Activated CD8-positive, alpha-beta memory T cell treated with anti-CD3 and anti-CD28 coated beads, Interleukin-2, amount 10 ng/mL, durations not matched to agents 7 days and 5 days (primary cell): Measurements from ENCODE around the gene CDH4. TPM values are rescaled to one million over a fixed set of nuclear protein-coding genes. Genes with fewer than 3 reads are reported as not detected.

Source experiments
- ATAC-seq: fragments of 150-1000 bp; cut with Tn5 transposase; one replicate; pipeline ENCODE4 v1.10.0; 2021; ENCODE audit warnings: moderate library complexity
- CTCF ChIA-PET: fragments of 350-600 bp; sonication (Branson Sonifier 250); formaldehyde crosslinking; loops from one replicate; lab custom pipeline; 2021; ENCODE audit warnings: antibody characterized with exemption; lab: Charles Lee
- DNase-seq: peaks from one replicate; pipeline ENCODE4 v3.0.0-alpha.2; 2020
- H3K27ac Mint-ChIP-seq: one replicate; pipeline ENCODE4 v1.8.0; 2021; ENCODE audit warnings: mild to moderate bottlenecking, mixed read lengths
- H3K27me3 Mint-ChIP-seq: one replicate; pipeline ENCODE4 v1.8.0; 2021; ENCODE audit warnings: mixed read lengths
- H3K36me3 Mint-ChIP-seq: one replicate; pipeline ENCODE4 v1.8.0; 2021; ENCODE audit warnings: mild to moderate bottlenecking, mixed read lengths
- H3K4me1 Mint-ChIP-seq: one replicate; pipeline ENCODE4 v1.8.0; 2021; ENCODE audit warnings: mixed read lengths
- H3K4me3 Mint-ChIP-seq: one replicate; pipeline ENCODE4 v1.8.0; 2021; ENCODE audit warnings: mild to moderate bottlenecking, moderate library complexity, mixed read lengths
- H3K9me3 Mint-ChIP-seq: one replicate; pipeline ENCODE4 v1.8.0; 2022; ENCODE audit warnings: low read depth, mixed read lengths
- total RNA-seq, 2 experiments: library from RNA; stranded (reverse); gene quantifications; one replicate each; pipeline ENCODE4 v1.2.3, GENCODE V29; 2021

CDH4 gene
- total RNA-seq, 2 experiments from 2014 or later = 0.02 TPM; not detected in 1

DNA sequence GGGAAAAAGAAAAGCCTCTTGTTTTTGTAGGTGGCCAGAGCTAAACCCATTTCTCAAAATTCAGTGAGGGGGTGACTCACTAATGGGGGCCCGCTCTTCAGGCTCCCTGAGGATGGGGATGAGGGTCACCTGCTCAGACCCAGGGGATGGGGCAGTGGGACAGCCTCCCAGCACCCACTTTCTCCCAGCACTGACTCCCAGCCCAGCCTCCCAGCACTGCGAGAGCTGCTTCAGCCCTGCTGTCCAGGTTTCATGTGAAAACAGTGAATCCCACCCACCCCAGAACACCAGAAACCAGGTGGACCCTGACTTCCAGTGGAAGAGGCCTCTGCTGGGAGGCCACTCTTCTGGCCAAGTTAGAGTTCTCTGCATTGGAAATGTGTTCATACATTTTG, 362.6 kb downstream of the CDH4 start:
- no peaks in the 10 kb centered on the region for H3K4me1 Mint-ChIP-seq

DNA sequence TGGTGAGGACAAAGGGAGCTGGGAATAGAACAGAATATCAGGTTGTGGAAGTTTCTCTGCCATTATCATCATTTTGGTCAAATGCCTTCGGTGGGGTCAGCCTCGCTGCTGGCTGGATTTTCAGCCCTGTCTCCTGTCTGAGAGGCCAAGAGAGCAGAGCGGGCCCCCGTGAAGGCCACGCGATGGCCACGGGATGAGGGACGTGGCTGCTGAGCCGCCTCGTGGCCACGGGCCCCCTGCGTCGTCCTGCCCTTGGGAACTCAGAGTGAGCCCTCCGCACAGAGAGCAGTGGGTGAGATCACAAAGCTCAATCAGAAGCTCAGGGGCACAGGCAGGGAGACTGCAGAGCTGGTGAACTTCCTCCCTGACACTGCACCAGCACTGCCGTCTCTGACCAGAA, 363.7 kb downstream of the CDH4 start:
- DNase-seq (no peak), ATAC-seq (no peak)
- H3K36me3 Mint-ChIP-seq = no peaks in the 10 kb centered on the region
- no peaks in the 10 kb centered on the region for H3K27me3 Mint-ChIP-seq
- no peaks in the 10 kb centered on the region for H3K4me1 Mint-ChIP-seq
- CTCF ChIA-PET = no interaction called here
- H3K27ac Mint-ChIP-seq = no peak overlapping the region
- peaks cover 7% of the 10 kb centered on the region for H3K9me3 Mint-ChIP-seq
- H3K4me3 Mint-ChIP-seq = no peak overlapping the region

More for the DNA sequence above, 362.6 kb downstream of the CDH4 start:
- no peak for DNase-seq
- ATAC-seq = no peak
- no peaks in the 10 kb centered on the region for H3K36me3 Mint-ChIP-seq
- no peak overlapping the region for H3K4me3 Mint-ChIP-seq
- H3K27ac Mint-ChIP-seq = no peak overlapping the region
- no peaks in the 10 kb centered on the region for H3K27me3 Mint-ChIP-seq
- CTCF ChIA-PET = no interaction called here
- H3K9me3 Mint-ChIP-seq = peaks cover 10% of the 10 kb centered on the region

DNA sequence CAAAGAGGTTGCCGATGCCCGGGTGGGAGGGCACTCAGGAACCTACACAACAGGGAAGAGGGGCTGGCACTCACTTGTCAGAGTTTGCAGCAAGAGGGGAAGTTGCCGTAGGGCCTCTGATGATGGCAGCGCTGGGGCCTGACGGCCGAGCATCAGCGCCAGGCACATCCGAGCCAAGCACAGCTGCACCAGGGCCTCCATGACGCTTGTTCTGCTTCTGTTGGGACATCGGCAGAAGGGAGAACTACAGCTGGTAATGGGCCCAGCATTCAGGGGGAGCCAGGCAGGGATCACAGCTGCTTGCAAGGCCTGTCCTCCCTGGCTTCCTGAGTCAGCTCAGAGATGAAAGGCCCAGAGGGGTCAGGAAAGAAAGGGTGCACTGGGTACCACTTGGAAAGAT, 367.7 kb downstream of the CDH4 start:
- no peaks in the 10 kb centered on the region for H3K9me3 Mint-ChIP-seq
- CTCF ChIA-PET = no interaction called here
- H3K27me3 Mint-ChIP-seq = no peaks in the 10 kb centered on the region
- no peak overlapping the region for H3K4me3 Mint-ChIP-seq
- H3K27ac Mint-ChIP-seq = no peak overlapping the region
- ATAC-seq (no peak), DNase-seq (no peak)
- H3K36me3 Mint-ChIP-seq = no peaks in the 10 kb centered on the region
- H3K4me1 Mint-ChIP-seq = no peaks in the 10 kb centered on the region

- Mint-ChIP-seq H3K4me1 (no peaks in the 10 kb centered on the region), H3K4me3 (no peak overlapping the region), H3K36me3 (no peaks in the 10 kb centered on the region), H3K27ac (no peak overlapping the region), H3K9me3 (no peaks in the 10 kb centered on the region), H3K27me3 (no peaks in the 10 kb centered on the region)
- CTCF ChIA-PET = no interaction called here
- no peak for DNase-seq
- ATAC-seq = no peak
Observed at GRCh38 chr20:61620174-61620573, 368.1 kb downstream of the CDH4 start.

DNA sequence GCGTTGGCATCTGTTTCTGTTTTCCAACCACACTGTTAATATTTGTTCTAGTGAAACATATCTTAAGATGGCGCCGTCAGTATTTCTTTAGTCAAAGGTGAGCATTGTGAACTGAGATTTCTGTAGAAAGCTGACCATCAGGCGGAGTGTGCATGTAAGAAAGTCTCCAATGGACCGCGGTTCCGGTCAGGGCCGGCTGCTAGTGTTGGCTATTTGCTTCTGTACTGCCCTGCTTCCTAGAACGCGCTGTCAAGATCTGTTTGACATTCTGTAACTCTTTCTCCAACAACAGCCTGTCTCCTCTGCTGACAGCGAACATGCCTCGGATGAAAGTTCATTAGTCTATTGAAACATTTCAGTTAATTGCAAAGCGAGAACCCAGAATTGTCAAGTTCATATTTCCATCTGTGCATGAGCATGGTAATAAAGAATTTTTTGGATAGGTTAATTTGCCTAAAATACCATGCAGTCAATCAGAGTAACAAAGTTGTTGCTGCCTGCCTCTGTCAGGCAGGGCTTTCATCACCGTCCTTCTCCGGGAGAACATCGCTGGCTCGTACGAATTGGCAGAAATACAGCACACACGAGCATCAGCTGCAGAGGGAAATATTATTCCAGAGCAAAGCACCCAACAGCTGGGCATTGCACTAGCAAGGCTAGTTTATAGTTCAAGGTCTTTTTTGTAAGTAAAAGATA, 369.1 kb downstream of the CDH4 start:
- CTCF ChIA-PET = no interaction called here
- Mint-ChIP-seq H3K4me3 (no peak overlapping the region), H3K4me1 (no peaks in the 10 kb centered on the region), H3K27me3 (no peaks in the 10 kb centered on the region), H3K9me3 (no peaks in the 10 kb centered on the region), H3K27ac (no peak overlapping the region), H3K36me3 (no peaks in the 10 kb centered on the region)
- DNase-seq (no peak), ATAC-seq (no peak)

DNA sequence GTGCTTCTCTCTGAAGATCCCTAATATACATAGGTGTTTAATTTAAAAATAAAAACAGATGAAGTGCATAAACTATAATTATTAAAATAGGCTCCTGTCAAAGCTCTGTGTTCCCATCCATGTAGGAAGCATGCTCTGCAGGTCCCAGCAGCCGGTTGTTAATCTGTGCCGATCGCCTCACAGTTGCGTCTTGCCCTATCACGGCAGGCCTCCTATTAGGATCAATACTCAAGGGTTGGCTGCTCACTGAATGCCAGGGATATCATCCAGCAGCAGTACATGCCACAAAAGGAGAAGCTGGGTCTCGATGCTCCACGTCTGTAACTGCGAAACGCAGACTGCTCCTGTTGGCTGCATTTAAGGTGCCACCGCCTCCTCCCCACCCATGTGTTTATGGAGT, 369.8 kb downstream of the CDH4 start:
- H3K4me1 Mint-ChIP-seq = no peaks in the 10 kb centered on the region
- no peaks in the 10 kb centered on the region for H3K36me3 Mint-ChIP-seq
- H3K4me3 Mint-ChIP-seq = no peak overlapping the region
- no peaks in the 10 kb centered on the region for H3K9me3 Mint-ChIP-seq
- DNase-seq = no peak
- no peak overlapping the region for H3K27ac Mint-ChIP-seq
- ATAC-seq = no peak
- CTCF ChIA-PET = no interaction called here
- H3K27me3 Mint-ChIP-seq = no peaks in the 10 kb centered on the region

DNA sequence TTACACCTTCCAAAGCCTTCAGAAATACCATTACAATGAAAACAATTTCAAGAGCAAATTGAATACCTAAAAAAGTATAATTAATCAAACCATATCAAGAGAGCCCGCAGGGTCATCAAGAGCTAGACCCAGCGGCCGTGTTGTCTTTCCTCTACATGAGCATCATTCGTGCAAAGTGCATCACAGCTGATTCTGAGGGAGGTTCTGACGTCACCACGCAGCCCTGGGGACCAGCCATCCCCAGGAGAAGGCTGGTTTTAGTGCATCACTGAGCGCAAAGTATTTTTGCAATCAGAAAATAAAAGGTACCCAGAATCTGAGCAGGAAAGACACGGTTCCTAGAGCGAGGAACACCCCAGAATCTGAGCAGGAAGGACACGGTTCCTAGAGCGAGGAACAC, 371.4 kb downstream of the CDH4 start:
- no peaks in the 10 kb centered on the region for H3K9me3 Mint-ChIP-seq
- no peak for ATAC-seq
- DNase-seq = no peak
- H3K4me1 Mint-ChIP-seq = no peaks in the 10 kb centered on the region
- no peak overlapping the region for H3K27ac Mint-ChIP-seq
- CTCF ChIA-PET = no interaction called here
- no peaks in the 10 kb centered on the region for H3K36me3 Mint-ChIP-seq
- no peaks in the 10 kb centered on the region for H3K27me3 Mint-ChIP-seq
- no peak overlapping the region for H3K4me3 Mint-ChIP-seq

DNA sequence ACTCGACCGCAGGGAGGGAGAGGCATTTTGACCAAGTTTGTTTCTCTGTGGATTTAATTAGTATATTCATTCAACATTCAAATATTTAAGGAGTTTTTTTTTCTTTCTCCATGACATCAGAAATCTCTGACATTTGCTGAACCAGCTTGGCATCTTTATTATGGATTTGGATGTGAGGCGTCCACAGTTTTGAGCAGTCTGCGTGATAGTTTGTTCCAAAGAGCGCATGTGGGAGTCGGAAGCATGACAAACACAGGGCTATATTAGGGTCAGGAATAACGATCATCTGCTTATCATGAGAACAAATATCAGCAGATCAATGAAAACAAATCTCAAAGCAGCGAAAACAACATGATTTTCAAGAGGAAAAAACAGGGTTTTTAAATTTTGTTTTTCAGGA, 373.2 kb downstream of the CDH4 start:
- no peak for ATAC-seq
- no peaks in the 10 kb centered on the region for H3K9me3 Mint-ChIP-seq
- H3K36me3 Mint-ChIP-seq = no peaks in the 10 kb centered on the region

DNA sequence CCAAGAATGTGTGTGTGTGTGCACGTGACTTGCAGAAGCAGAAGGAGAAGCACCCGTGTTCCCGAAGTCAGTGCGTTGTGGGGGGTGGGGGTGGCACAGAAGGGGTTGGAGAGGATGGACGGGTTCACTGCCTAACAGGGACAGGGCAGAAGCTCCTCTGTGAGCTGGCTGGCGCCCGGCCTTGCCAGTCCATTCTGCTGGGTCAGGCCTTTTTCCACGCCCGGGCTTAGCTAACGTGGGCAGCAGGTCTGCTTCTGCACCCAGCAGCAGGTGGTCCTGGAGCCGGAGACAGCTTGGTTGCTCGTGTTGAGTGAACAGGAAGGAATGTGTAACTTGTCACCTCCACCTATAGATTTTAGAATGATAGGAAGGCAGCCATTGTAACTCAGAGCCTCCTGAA, 374.4 kb downstream of the CDH4 start:
- ATAC-seq (no peak), DNase-seq (no peak)
- no peaks in the 10 kb centered on the region for H3K27me3 Mint-ChIP-seq
- no peak overlapping the region for H3K4me3 Mint-ChIP-seq
- H3K27ac Mint-ChIP-seq = no peak overlapping the region
- no peaks in the 10 kb centered on the region for H3K4me1 Mint-ChIP-seq
- no peaks in the 10 kb centered on the region for H3K9me3 Mint-ChIP-seq
- no peaks in the 10 kb centered on the region for H3K36me3 Mint-ChIP-seq
- CTCF ChIA-PET = no interaction called here

More for the DNA sequence above, 373.2 kb downstream of the CDH4 start:
- H3K4me3 Mint-ChIP-seq = no peak overlapping the region
- no peaks in the 10 kb centered on the region for H3K4me1 Mint-ChIP-seq
- H3K27me3 Mint-ChIP-seq = no peaks in the 10 kb centered on the region
- DNase-seq = no peak
- CTCF ChIA-PET = no interaction called here
- no peak overlapping the region for H3K27ac Mint-ChIP-seq

- Mint-ChIP-seq H3K27me3 (no peaks in the 10 kb centered on the region), H3K27ac (no peak overlapping the region), H3K9me3 (no peaks in the 10 kb centered on the region), H3K36me3 (no peaks in the 10 kb centered on the region), H3K4me1 (no peaks in the 10 kb centered on the region), H3K4me3 (no peak overlapping the region)
- CTCF ChIA-PET = no interaction called here
- no peak for ATAC-seq
- no peak for DNase-seq
Observed at GRCh38 chr20:61627791-61628415, 375.8 kb downstream of the CDH4 start.

- H3K36me3 Mint-ChIP-seq = no peaks in the 10 kb centered on the region
- no peak for DNase-seq
- no peaks in the 10 kb centered on the region for H3K9me3 Mint-ChIP-seq
- no peak for ATAC-seq
- CTCF ChIA-PET = no interaction called here
- H3K4me1 Mint-ChIP-seq = no peaks in the 10 kb centered on the region
- H3K27ac Mint-ChIP-seq = no peak overlapping the region
- no peaks in the 10 kb centered on the region for H3K27me3 Mint-ChIP-seq
- no peak overlapping the region for H3K4me3 Mint-ChIP-seq
Observed at GRCh38 chr20:61628480-61628879, 376.4 kb downstream of the CDH4 start.

- no peak for ATAC-seq
- H3K27me3 Mint-ChIP-seq = no peaks in the 10 kb centered on the region
- CTCF ChIA-PET = no interaction called here
- H3K27ac Mint-ChIP-seq = no peak overlapping the region
- no peak overlapping the region for H3K4me3 Mint-ChIP-seq
- H3K9me3 Mint-ChIP-seq = no peaks in the 10 kb centered on the region
- H3K36me3 Mint-ChIP-seq = no peaks in the 10 kb centered on the region
- DNase-seq = no peak
- no peaks in the 10 kb centered on the region for H3K4me1 Mint-ChIP-seq
Observed at GRCh38 chr20:61628901-61629601, 377.0 kb downstream of the CDH4 start.

- Mint-ChIP-seq H3K36me3 (no peaks in the 10 kb centered on the region), H3K27ac (no peak overlapping the region), H3K4me1 (no peaks in the 10 kb centered on the region), H3K9me3 (no peaks in the 10 kb centered on the region), H3K4me3 (no peak overlapping the region), H3K27me3 (no peaks in the 10 kb centered on the region)
- CTCF ChIA-PET = no interaction called here
- ATAC-seq (no peak), DNase-seq (no peak)
Observed at GRCh38 chr20:61629602-61630390, 377.7 kb downstream of the CDH4 start.

- Mint-ChIP-seq H3K36me3 (no peaks in the 10 kb centered on the region), H3K9me3 (no peaks in the 10 kb centered on the region), H3K4me1 (no peaks in the 10 kb centered on the region), H3K27ac (no peak overlapping the region), H3K27me3 (no peaks in the 10 kb centered on the region), H3K4me3 (no peak overlapping the region)
- DNase-seq (no peak), ATAC-seq (no peak)
- CTCF ChIA-PET = no interaction called here
Observed at GRCh38 chr20:61630391-61630650, 378.3 kb downstream of the CDH4 start.
